LNCAP (cell line): Measurements from ENCODE around the gene THBS2.

ENCODE experiments used
- CTCF ChIP-seq: fragments of 450-650 bp; IDR thresholded peaks from 2 replicates; pipeline ENCODE4 v1.5.1; 2017; ENCODE audit warnings: mild to moderate bottlenecking

The THBS2 gene

GRCh38 chr6:169210611-169211010 is 43.0 kb downstream of the THBS2 start:
- TF ChIP-seq CTCF = no peak

- no peak for TF ChIP-seq CTCF
Observed at GRCh38 chr6:169208011-169208410, 45.6 kb downstream of the THBS2 start.

- no peak for TF ChIP-seq CTCF
Observed at GRCh38 chr6:169207482-169207881, 46.2 kb downstream of the THBS2 start.

- no peak for TF ChIP-seq CTCF
Observed at GRCh38 chr6:169205176-169206160, 48.2 kb downstream of the THBS2 start.

- TF ChIP-seq CTCF = no peak
Observed at GRCh38 chr6:169204167-169204566, 49.5 kb downstream of the THBS2 start.

GRCh38 chr6:169201985-169202384 is 51.7 kb downstream of the THBS2 start:
- no peak for TF ChIP-seq CTCF

GRCh38 chr6:169200893-169201514 is 52.6 kb downstream of the THBS2 start:
- TF ChIP-seq CTCF = no peak
